Stimulated activated CD4-positive, alpha-beta T cell treated with anti-CD3 and anti-CD28 coated beads, Interleukin-1b, Interleukin-23, amount 100 ng/mL, for 24 hours (primary cell): Measurements from ENCODE around the gene MYH7B.

Experiments
- DNase-seq, 4 experiments: peaks; one replicate each; pipeline ENCODE4 v3.0.0-alpha.2; 2020; ENCODE audit warnings: low read depth in 4 of 4, low spot score in 1 of 4

MYH7B gene

GRCh38 chr20:35004051-35004725 is 48.5 kb downstream of the MYH7B start:
- DNase-seq = no peak

GRCh38 chr20:35004749-35005462 is 49.2 kb downstream of the MYH7B start:
- no peak for DNase-seq
